Heart right ventricle (tissue), 16 donors: ENCODE measurements around the gene PDE4D. TPM values are rescaled to one million over a fixed set of nuclear protein-coding genes. Genes with fewer than 3 reads are reported as not detected.

Experiments
- ATAC-seq, 8 donors: fragments of 200-7000 bp; cut with Tn5 transposase; one replicate each; pipeline ENCODE4 v1.9.1; 2020; ENCODE audit warnings: mild to moderate bottlenecking in 8 of 8, moderate library complexity in 8 of 8, moderate number of reproducible peaks in 1 of 8
- DNase-seq, 2 donors: peaks; one replicate each; pipeline ENCODE4 v3.0.0-alpha.2; 2020
- H3K27ac ChIP-seq, 10 donors: fragments of 200-600 bp; sonication (generic) in 2 of 10; one replicate each; pipeline versions ENCODE4 v1.5.0 to v1.8.0; 2020 to 2022; ENCODE audit warnings: mild to moderate bottlenecking in 3 of 10
- H3K27me3 ChIP-seq, 7 donors: fragments of 200-600 bp; one replicate each; pipeline ENCODE4 v1.8.0; 2021 to 2022; ENCODE audit warnings: mild to moderate bottlenecking in 2 of 7
- H3K36me3 ChIP-seq, 9 donors: fragments of 200-600 bp; sonication (generic) in 1 of 9; one replicate each; pipeline versions ENCODE4 v1.5.0 to v1.8.0; 2020 to 2022; ENCODE audit warnings: mild to moderate bottlenecking in 2 of 9
- H3K4me1 ChIP-seq, 9 donors: fragments of 200-600 bp; sonication (generic) in 1 of 9; one replicate each; pipeline versions ENCODE4 v1.5.0 to v1.8.0; 2020 to 2022; ENCODE audit warnings: mild to moderate bottlenecking in 4 of 9
- H3K4me3 ChIP-seq, 10 donors: fragments of 200-600 bp; sonication (generic) in 2 of 10; one replicate each; pipeline versions ENCODE4 v1.5.0 to v1.8.0; 2020 to 2022; ENCODE audit warnings: mild to moderate bottlenecking in 7 of 10, moderate library complexity in 2 of 10
- H3K9me3 ChIP-seq, 11 donors: fragments of 200-600 bp in 10 of 11; sonication (generic) in 2 of 11; one replicate each; pipeline versions ENCODE4 v1.5.0 to v1.8.0; 2013 to 2022; ENCODE audit warnings: mild to moderate bottlenecking in 2 of 11, control low read depth in 1 of 11, moderate library complexity in 1 of 11
- CTCF ChIP-seq, 9 donors: fragments of 200-600 bp; sonication (generic) in 2 of 9; IDR thresholded peaks; one replicate each; pipeline versions ENCODE4 v1.5.0 to v1.8.0; 2021 to 2022; ENCODE audit warnings: antibody characterized with exemption in 9 of 9, mild to moderate bottlenecking in 5 of 9, moderate library complexity in 1 of 9
- WGBS, 2 donors: extraction: QIAGEN DNeasy Blood & Tissue Kit; methylation state at CpG; one replicate each; pipeline ENCODE4 v1.1.7; 2013; ENCODE audit warnings: inconsistent platforms in 1 of 2; 5-methylcytosine and 5-hydroxymethylcytosine counted together
- intact Hi-C, 10 donors: fragments of 100-400 bp; cut with DNase I; formaldehyde crosslinking; loops; one replicate each; pipeline versions ENCODE4 v1.11.1 to v1.14.2; 2022
- polyA plus RNA-seq, 2 donors: library from polyadenylated mRNA; stranded (reverse); fragments of 200-250 nt; gene quantifications; one replicate each; pipeline ENCODE4 v1.2.3, GENCODE V29; 2013
- total RNA-seq, 10 donors: library from RNA; stranded (reverse); fragmentation: NEBNext Ultra II Directional in 3 of 10; extraction: Animal tissue kit (Norgen Biotek cat#: 25700) in 3 of 10; gene quantifications; one replicate each; pipeline versions ENCODE4 v1.2.1 to v1.2.4, GENCODE V29; 2021 to 2023
- donor health status: Arrhythmogenic right ventricular cardiomyopathy.
- donor health status: ischemic (EF 13 %, LVEDD 7.1; RV severe dilation, severe dysfunction).
- donor health status: healthy with polysubstance abuse.
- donor health status: DM: no; HTN: yes; CAD: no.
- donor health status: DM: no; HTN: no; CAD: no.
- donor health status: ischemic (EF 25% LVEDD 6.9; RV normal size, moderate dysfunction).
- donor health status: ischemic (EF 25% LVEDD 5.7; RV mildly dilated, moderate dysfunction).
- donor health status: healthy.
- donor health status: DM: yes; HTN: yes; CAD: no.
- donor health status: Ischemic cardiomyopathy.
- donor health status: ischemic (EF 35%, LVEDD 5.7; RV mildly dilated, moderate dysfunction).
- donor health status: nonischemic (EF 11% LVEDD 7.7; RV severe dilation, severe dysfunction).
- donor health status: DM: yes; HTN: yes; CAD: no.
- donor health status: PGD.
- donor health status: ischemic (EF 29% LVEDD 5.4; RV normal size, mild dysfunction).
- donor health status: nonischemic (EF 23%, LVEDD 6.1; RV moderate dilation, normal function).

Gene PDE4D
- total and polyA plus RNA-seq, 12 donors, result 5.8 to 83.2 (median 39.5) TPM

GRCh38 chr5:59542851-59543820, 350.4 kb downstream of the PDE4D start:
- 19 to 24% methylated on average over 6 of the region's 6 CpGs for WGBS, 2 donors
- intact Hi-C loops, result no loop called here

GRCh38 chr5:59542306-59542705, 351.2 kb downstream of the PDE4D start:
- H3K27me3 ChIP-seq, result no peaks in the 10 kb centered on the region
- H3K27ac ChIP-seq, result no peak overlapping the region
- H3K9me3 ChIP-seq, result no peaks in the 10 kb centered on the region
- ATAC-seq (no peak), DNase-seq (no peak)
- no peak overlapping the region for H3K4me3 ChIP-seq
- intact Hi-C loops, result no loop called here
- H3K4me1 ChIP-seq, result peaks cover 7 to 26% (median 14%) of the 10 kb centered on the region in 9 donors
- no peaks in the 10 kb centered on the region for H3K36me3 ChIP-seq
- no peak for TF ChIP-seq CTCF (IDR thresholded peaks at IDR 0.05)

More at GRCh38 chr5:59542851-59543820, 350.4 kb downstream of the PDE4D start:
- H3K4me3 ChIP-seq, result no peak overlapping the region
- no peaks in the 10 kb centered on the region for H3K36me3 ChIP-seq
- peak; percentile 46 to 94 (median 90) for ATAC-seq
- H3K27ac ChIP-seq, result peak overlapping the region in 2 of 10 donors; percentile 4 to 42
- no peaks in the 10 kb centered on the region for H3K27me3 ChIP-seq
- H3K9me3 ChIP-seq, result no peaks in the 10 kb centered on the region
- DNase-seq, result peak; percentile 36 to 74
- TF ChIP-seq CTCF (IDR thresholded peaks at IDR 0.05), result no peak
- peaks cover 7 to 26% (median 14%) of the 10 kb centered on the region in 9 donors for H3K4me1 ChIP-seq

- H3K4me3 ChIP-seq, result no peak overlapping the region
- intact Hi-C loops, result no loop called here
- WGBS, 2 donors, result 73 to 82% methylated on average over 2 of the region's 2 CpGs
- no peaks in the 10 kb centered on the region for H3K9me3 ChIP-seq
- no peak for ATAC-seq
- H3K27ac ChIP-seq, result no peak overlapping the region
- DNase-seq, result no peak
- TF ChIP-seq CTCF (IDR thresholded peaks at IDR 0.05), result no peak
- no peaks in the 10 kb centered on the region for H3K27me3 ChIP-seq
- H3K4me1 ChIP-seq, result peaks cover 7 to 26% (median 14%) of the 10 kb centered on the region in 9 donors
- H3K36me3 ChIP-seq, result no peaks in the 10 kb centered on the region
These were observed 353.2 kb downstream of the PDE4D start for GRCh38 chr5:59540366-59540765.

- Histone ChIP-seq H3K9me3 (no peaks in the 10 kb centered on the region), H3K36me3 (no peaks in the 10 kb centered on the region), H3K27me3 (no peaks in the 10 kb centered on the region), H3K4me1 (peaks cover 4 to 21% (median 9%) of the 10 kb centered on the region in 9 donors), H3K27ac (no peak overlapping the region), H3K4me3 (no peak overlapping the region)
- intact Hi-C loops, result no loop called here
- ATAC-seq, result no peak
- no peak for TF ChIP-seq CTCF (IDR thresholded peaks at IDR 0.05)
- no peak for DNase-seq
These were observed 354.8 kb downstream of the PDE4D start for GRCh38 chr5:59538750-59539121.
